GM23338 (cell line): ENCODE results near the gene LPP. TPM values are rescaled to one million over a fixed set of nuclear protein-coding genes. Genes with fewer than 3 reads are reported as not detected.

Experiments
- ATAC-seq: fragments of 200-7000 bp; cut with Tn5 transposase; 3 replicates; pipeline ENCODE4 v1.9.1; 2020
- DNase-seq: peaks from one replicate; pipeline ENCODE4 v3.0.0-alpha.2; 2015; ENCODE audit warnings: low spot score
- H2AFZ ChIP-seq: fragments of 200-600 bp; sonication (generic); 2 replicates; pipeline ENCODE4 v1.8.0; 2016; ENCODE audit warnings: antibody characterized with exemption, mild to moderate bottlenecking, moderate library complexity
- H3F3A ChIP-seq: fragments of 200-600 bp; sonication (generic); replicated peaks from 2 replicates; pipeline ENCODE4 v1.8.0; 2017; ENCODE audit warnings: antibody characterized with exemption, mixed run types, low read depth
- H3K27ac ChIP-seq: fragments of 200-600 bp; sonication (generic); 2 replicates; pipeline ENCODE4 v1.6.1; 2016; ENCODE audit warnings: low read depth
- H3K27me3 ChIP-seq: fragments of 200-600 bp; sonication (generic); 2 replicates; pipeline ENCODE4 v1.8.0; 2016; ENCODE audit warnings: mild to moderate bottlenecking, mixed run types, moderate library complexity; ENCODE audit not compliant: insufficient read depth
- H3K36me3 ChIP-seq: fragments of 200-600 bp; sonication (generic); 2 replicates; pipeline ENCODE4 v1.8.0; 2016; ENCODE audit warnings: mild to moderate bottlenecking; ENCODE audit not compliant: insufficient read depth
- H3K4me1 ChIP-seq: fragments of 200-600 bp; sonication (generic); 2 replicates; pipeline ENCODE4 v1.8.0; 2016; ENCODE audit warnings: mild to moderate bottlenecking, moderate library complexity; ENCODE audit not compliant: insufficient read depth
- H3K4me2 ChIP-seq: fragments of 200-600 bp; sonication (generic); 2 replicates; pipeline ENCODE4 v1.7.1; 2017; ENCODE audit warnings: mixed run types
- H3K4me3 ChIP-seq: fragments of 200-600 bp; sonication (generic); 2 replicates; pipeline ENCODE4 v1.6.1; 2016; ENCODE audit warnings: mixed run types
- H3K79me2 ChIP-seq: fragments of 200-600 bp; sonication (generic); replicated peaks from 2 replicates; pipeline ENCODE4 v1.8.0; 2017; ENCODE audit warnings: mild to moderate bottlenecking; ENCODE audit not compliant: insufficient read depth
- H3K9me2 ChIP-seq: fragments of 200-600 bp; sonication (generic); 2 replicates; pipeline ENCODE4 v1.8.0; 2017; ENCODE audit not compliant: insufficient read depth
- H4K20me1 ChIP-seq: fragments of 200-600 bp; sonication (generic); replicated peaks from 2 replicates; pipeline ENCODE4 v1.8.0; 2017; ENCODE audit warnings: mild to moderate bottlenecking; ENCODE audit not compliant: insufficient read depth
- H3K27ac Mint-ChIP-seq: 2 replicates; pipeline ENCODE4 v1.8.0; 2020; ENCODE audit warnings: inconsistent platforms, mild to moderate bottlenecking, moderate library complexity, mixed read lengths
- H3K27me3 Mint-ChIP-seq: 3 replicates; pipeline ENCODE4 v1.8.0; 2022; ENCODE audit warnings: low read depth, mild to moderate bottlenecking, moderate library complexity, mixed read lengths, inconsistent platforms; ENCODE audit not compliant: insufficient read depth, poor library complexity
- H3K36me3 Mint-ChIP-seq: 3 replicates; pipeline ENCODE4 v1.8.0; 2021; ENCODE audit warnings: low read depth, mild to moderate bottlenecking, inconsistent platforms, moderate library complexity, mixed read lengths
- H3K4me1 Mint-ChIP-seq: 3 replicates; pipeline ENCODE4 v1.8.0; 2020; ENCODE audit warnings: mild to moderate bottlenecking, inconsistent platforms, mixed read lengths
- H3K4me3 Mint-ChIP-seq: 3 replicates; pipeline ENCODE4 v1.8.0; 2021; ENCODE audit warnings: moderate library complexity, mild to moderate bottlenecking, inconsistent platforms, mixed read lengths
- H3K9me3 Mint-ChIP-seq: 3 replicates; pipeline ENCODE4 v1.8.0; 2020; ENCODE audit warnings: moderate library complexity, mild to moderate bottlenecking, inconsistent platforms, mixed read lengths
- EZH2 ChIP-seq: fragments of 200-600 bp; sonication (generic); IDR thresholded peaks from one replicate; pipeline ENCODE4 v1.8.0; 2017; ENCODE audit warnings: antibody characterized with exemption, mild to moderate bottlenecking, low read depth; ENCODE audit not compliant: unreplicated experiment
- JUNB ChIP-seq: IDR thresholded peaks from one replicate; pipeline ENCODE4 v1.6.1; 2016; ENCODE audit warnings: antibody characterized with exemption; ENCODE audit not compliant: unreplicated experiment
- NANOG ChIP-seq: IDR thresholded peaks from 2 replicates; pipeline ENCODE4 v1.6.1; 2016; ENCODE audit warnings: antibody characterized with exemption, borderline replicate concordance
- ZNF114 ChIP-seq: fragments of 250-450 bp; sonication (Bioruptor Pico); IDR thresholded peaks from 2 replicates; pipeline ENCODE4 v1.5.0; 2020; ENCODE audit warnings: mild to moderate bottlenecking, moderate library complexity
- polyA plus RNA-seq: library from polyadenylated mRNA; unstranded; fragments of >200 nt; fragmentation: Nextera tagmentation; extraction: Ambion mirVana; gene quantifications from 2 replicates; pipeline ENCODE4 v1.2.1, GENCODE V29; 2016
- total RNA-seq: library from RNA; depleted of rRNA; stranded (reverse); fragments of >200 nt; shearing (Covaris generic); gene quantifications from 2 replicates; pipeline ENCODE4 v1.2.3, GENCODE V29; 2014
- TF ChIP-seq, protein P1 (sequence below): fragments of 250-450 bp; sonication (Bioruptor Pico); IDR thresholded peaks from 2 replicates; pipeline ENCODE4 v1.5.0; 2020; ENCODE audit warnings: mild to moderate bottlenecking, moderate library complexity
- TF ChIP-seq, protein P2 (sequence below): IDR thresholded peaks from one replicate; pipeline ENCODE4 v1.6.1; 2018; ENCODE audit warnings: antibody characterized with exemption; ENCODE audit not compliant: unreplicated experiment

Gene LPP
- total and polyA plus RNA-seq, 2 experiments from 2014 or later: 23.0 to 35.2 TPM

DNA sequence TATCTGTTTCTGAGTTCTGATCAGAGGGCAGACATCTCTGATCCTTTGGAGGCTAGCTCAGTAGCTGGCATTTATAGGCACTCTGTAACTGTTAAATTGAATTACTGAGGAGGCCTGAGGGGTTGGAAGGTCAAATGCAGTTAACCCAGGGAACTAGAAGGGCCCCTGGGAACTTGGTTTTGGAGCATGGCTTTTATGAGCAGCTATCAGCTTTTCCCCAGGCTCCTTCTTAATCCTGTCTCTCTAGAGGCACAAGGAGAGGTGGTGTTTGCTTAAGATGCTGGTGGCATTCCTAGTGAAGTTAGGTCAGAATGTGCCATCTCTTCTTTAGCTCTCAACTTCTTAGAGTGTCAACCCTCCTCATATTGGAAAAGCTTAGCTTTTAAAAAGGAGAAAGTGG lies 128.9 kb downstream of the LPP start (continued):
- TF ChIP-seq, protein P1, sequence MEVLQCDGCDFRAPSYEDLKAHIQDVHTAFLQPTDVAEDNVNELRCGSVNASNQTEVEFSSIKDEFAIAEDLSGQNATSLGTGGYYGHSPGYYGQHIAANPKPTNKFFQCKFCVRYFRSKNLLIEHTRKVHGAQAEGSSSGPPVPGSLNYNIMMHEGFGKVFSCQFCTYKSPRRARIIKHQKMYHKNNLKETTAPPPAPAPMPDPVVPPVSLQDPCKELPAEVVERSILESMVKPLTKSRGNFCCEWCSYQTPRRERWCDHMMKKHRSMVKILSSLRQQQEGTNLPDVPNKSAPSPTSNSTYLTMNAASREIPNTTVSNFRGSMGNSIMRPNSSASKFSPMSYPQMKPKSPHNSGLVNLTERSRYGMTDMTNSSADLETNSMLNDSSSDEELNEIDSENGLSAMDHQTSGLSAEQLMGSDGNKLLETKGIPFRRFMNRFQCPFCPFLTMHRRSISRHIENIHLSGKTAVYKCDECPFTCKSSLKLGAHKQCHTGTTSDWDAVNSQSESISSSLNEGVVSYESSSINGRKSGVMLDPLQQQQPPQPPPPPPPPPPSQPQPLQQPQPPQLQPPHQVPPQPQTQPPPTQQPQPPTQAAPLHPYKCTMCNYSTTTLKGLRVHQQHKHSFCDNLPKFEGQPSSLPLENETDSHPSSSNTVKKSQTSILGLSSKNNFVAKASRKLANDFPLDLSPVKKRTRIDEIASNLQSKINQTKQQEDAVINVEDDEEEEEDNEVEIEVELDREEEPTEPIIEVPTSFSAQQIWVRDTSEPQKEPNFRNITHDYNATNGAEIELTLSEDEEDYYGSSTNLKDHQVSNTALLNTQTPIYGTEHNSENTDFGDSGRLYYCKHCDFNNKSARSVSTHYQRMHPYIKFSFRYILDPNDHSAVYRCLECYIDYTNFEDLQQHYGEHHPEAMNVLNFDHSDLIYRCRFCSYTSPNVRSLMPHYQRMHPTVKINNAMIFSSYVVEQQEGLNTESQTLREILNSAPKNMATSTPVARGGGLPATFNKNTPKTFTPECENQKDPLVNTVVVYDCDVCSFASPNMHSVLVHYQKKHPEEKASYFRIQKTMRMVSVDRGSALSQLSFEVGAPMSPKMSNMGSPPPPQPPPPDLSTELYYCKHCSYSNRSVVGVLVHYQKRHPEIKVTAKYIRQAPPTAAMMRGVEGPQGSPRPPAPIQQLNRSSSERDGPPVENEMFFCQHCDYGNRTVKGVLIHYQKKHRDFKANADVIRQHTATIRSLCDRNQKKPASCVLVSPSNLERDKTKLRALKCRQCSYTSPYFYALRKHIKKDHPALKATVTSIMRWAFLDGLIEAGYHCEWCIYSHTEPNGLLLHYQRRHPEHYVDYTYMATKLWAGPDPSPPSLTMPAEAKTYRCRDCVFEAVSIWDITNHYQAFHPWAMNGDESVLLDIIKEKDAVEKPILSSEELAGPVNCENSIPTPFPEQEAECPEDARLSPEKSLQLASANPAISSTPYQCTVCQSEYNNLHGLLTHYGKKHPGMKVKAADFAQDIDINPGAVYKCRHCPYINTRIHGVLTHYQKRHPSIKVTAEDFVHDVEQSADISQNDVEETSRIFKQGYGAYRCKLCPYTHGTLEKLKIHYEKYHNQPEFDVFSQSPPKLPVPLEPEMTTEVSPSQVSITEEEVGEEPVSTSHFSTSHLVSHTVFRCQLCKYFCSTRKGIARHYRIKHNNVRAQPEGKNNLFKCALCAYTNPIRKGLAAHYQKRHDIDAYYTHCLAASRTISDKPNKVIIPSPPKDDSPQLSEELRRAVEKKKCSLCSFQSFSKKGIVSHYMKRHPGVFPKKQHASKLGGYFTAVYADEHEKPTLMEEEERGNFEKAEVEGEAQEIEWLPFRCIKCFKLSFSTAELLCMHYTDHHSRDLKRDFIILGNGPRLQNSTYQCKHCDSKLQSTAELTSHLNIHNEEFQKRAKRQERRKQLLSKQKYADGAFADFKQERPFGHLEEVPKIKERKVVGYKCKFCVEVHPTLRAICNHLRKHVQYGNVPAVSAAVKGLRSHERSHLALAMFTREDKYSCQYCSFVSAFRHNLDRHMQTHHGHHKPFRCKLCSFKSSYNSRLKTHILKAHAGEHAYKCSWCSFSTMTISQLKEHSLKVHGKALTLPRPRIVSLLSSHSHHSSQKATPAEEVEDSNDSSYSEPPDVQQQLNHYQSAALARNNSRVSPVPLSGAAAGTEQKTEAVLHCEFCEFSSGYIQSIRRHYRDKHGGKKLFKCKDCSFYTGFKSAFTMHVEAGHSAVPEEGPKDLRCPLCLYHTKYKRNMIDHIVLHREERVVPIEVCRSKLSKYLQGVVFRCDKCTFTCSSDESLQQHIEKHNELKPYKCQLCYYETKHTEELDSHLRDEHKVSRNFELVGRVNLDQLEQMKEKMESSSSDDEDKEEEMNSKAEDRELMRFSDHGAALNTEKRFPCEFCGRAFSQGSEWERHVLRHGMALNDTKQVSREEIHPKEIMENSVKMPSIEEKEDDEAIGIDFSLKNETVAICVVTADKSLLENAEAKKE: no peak
- TF ChIP-seq ZNF114 (CRISPR knock-in tag) (no peak), NANOG (no peak)
- TF ChIP-seq, protein P2, sequence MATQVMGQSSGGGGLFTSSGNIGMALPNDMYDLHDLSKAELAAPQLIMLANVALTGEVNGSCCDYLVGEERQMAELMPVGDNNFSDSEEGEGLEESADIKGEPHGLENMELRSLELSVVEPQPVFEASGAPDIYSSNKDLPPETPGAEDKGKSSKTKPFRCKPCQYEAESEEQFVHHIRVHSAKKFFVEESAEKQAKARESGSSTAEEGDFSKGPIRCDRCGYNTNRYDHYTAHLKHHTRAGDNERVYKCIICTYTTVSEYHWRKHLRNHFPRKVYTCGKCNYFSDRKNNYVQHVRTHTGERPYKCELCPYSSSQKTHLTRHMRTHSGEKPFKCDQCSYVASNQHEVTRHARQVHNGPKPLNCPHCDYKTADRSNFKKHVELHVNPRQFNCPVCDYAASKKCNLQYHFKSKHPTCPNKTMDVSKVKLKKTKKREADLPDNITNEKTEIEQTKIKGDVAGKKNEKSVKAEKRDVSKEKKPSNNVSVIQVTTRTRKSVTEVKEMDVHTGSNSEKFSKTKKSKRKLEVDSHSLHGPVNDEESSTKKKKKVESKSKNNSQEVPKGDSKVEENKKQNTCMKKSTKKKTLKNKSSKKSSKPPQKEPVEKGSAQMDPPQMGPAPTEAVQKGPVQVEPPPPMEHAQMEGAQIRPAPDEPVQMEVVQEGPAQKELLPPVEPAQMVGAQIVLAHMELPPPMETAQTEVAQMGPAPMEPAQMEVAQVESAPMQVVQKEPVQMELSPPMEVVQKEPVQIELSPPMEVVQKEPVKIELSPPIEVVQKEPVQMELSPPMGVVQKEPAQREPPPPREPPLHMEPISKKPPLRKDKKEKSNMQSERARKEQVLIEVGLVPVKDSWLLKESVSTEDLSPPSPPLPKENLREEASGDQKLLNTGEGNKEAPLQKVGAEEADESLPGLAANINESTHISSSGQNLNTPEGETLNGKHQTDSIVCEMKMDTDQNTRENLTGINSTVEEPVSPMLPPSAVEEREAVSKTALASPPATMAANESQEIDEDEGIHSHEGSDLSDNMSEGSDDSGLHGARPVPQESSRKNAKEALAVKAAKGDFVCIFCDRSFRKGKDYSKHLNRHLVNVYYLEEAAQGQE: no peak

DNA sequence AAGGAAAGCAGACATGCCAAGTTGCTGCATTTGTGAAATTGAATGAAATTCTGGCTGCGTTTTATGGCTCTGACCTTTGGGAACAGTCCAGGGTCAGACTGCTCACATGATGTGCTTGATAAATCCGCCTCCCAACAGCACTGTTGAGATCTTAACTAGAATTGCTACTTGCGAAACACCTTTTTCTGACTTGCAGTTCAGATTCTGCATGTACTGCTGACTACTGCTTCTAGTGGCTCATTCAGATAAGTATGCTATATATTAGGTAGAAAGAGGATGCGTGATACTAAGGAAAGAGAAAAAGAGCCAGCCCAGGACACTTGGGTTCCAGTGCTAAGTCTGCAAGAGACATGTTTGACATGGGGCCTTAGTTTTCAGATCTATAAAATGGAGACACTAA lies 129.4 kb downstream of the LPP start:
- no peaks in the 10 kb centered on the region for H3K27me3 ChIP-seq
- H3K4me3 ChIP-seq: no peak overlapping the region
- H4K20me1 ChIP-seq: no peaks in the 10 kb centered on the region
- Mint-ChIP-seq H3K4me3 (no peak overlapping the region), H3K9me3 (no peaks in the 10 kb centered on the region), H3K27me3 (peaks cover 1% of the 10 kb centered on the region), H3K36me3 (no peaks in the 10 kb centered on the region), H3K27ac (no peak overlapping the region), H3K4me1 (peaks cover 17% of the 10 kb centered on the region)
- H3K9me2 ChIP-seq: no peaks in the 10 kb centered on the region
- TF ChIP-seq JUNB: no peak
- TF ChIP-seq EZH2: no peak
- 0 out of 2 replicates have a peak, but pooled peaks cover 11% of the 10 kb centered on the region for H3K79me2 ChIP-seq
- no peak overlapping the region for H2AFZ ChIP-seq
- no peak overlapping the region for H3K4me2 ChIP-seq
- H3F3A ChIP-seq: no peaks in the 10 kb centered on the region
- no peaks in the 10 kb centered on the region for H3K36me3 ChIP-seq
- peaks cover 16% of the 10 kb centered on the region; the same call in 1 of the 2 replicates for H3K4me1 ChIP-seq
- DNase-seq (no peak), ATAC-seq (no peak)
- H3K27ac ChIP-seq: no peak overlapping the region
